Activated T-cell treated with anti-CD3 and anti-CD28 coated beads for 48 hours (primary cell): ENCODE results near the gene DYTN.
"Not testable (repeated sequence)": the region's sequence is repeated elsewhere in the genome, so short reads cannot be mapped to it uniquely, and the experiment has no call there.

ENCODE experiments used
- DNase-seq: peaks from one replicate; pipeline ENCODE4 v3.0.0-alpha.2; 2020; ENCODE audit warnings: low read depth

Gene DYTN, protein sequence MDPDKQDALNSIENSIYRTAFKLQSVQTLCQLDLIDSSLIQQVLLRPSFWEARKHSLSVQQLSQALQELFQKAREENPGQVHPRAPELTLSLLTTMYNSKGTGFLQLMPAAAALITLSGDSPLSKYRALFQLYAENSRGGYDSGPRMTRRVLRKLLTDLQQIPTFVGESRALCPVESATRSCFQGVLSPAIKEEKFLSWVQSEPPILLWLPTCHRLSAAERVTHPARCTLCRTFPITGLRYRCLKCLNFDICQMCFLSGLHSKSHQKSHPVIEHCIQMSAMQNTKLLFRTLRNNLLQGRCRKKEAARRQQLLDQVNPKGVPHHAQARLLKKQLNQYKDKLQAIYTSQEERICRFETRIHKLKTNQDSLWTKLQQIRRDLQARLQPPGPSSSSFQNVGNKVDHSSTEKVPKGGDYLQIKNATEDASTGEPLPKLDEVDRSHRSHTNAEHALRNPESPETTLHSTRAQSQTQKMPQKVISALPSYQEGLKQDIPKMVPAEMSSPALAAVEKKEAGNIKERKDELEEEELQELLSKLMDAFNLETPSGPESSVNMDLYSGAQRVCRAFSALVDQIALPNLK

DNA sequence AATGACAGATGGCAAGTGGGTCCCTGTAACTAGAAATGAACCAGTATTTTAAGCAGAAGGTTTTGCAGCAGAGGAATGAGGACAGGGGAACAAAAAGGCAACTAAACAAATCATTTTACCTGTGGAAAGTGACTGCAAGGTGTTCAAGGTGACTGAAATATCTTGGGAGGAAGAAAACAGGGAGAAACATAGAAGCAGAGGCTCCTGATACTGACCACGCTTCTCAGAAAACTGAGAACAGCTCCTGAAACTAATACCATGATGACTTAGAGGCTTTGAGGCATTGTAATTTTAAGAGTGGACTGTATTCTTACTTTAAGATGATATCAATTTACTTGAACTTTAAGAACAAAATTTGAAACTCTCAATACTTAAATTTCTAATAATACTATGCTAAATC is at the start of gene DYTN:
Gene DYTN, minus strand, starts transcription at position 101 of the 400 bp plus-strand sequence. CDS start 117 bp downstream, outside the sequence.
- no peak for DNase-seq

DNA sequence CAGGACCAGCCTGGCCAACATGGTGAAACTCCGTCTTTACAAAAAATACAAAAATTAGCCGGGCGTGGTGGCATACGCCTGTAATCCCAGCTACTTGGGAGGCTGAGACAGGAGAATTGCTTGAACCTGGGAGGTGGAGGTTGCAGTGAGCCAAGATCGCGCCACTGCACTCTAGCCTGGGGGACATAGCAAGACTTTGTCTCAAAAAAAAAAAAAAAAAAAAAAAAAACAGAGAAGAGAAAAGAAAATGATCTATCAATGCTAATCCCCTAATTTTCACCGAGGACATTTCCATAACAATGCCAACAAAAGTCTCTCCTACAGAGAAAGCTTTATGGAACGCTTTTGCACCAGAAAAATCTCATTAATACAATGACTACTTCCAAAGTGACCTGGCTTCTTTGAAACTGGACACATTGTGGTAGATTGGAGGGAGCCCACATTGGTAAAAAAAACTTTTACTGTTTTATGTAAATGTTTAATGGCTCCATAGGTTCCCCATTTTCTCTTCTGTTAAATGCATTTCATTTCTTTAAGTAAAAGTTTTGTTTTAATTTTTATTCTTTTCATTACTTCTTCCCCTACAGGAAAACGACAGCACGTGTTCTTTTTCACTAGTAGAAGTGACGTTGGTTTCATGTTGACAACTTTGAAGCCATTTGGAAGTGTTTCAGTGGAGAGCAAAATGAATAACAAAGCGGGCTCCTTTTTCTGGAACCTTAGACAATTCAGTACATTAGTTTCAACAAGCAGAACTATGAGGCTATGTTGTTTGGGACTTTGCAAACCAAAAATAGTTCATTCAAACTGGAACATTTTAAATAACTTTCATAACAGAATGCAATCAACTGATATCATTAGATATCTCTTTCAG is 48.1 kb upstream of the DYTN start:
- DNase-seq = no peak

DNA sequence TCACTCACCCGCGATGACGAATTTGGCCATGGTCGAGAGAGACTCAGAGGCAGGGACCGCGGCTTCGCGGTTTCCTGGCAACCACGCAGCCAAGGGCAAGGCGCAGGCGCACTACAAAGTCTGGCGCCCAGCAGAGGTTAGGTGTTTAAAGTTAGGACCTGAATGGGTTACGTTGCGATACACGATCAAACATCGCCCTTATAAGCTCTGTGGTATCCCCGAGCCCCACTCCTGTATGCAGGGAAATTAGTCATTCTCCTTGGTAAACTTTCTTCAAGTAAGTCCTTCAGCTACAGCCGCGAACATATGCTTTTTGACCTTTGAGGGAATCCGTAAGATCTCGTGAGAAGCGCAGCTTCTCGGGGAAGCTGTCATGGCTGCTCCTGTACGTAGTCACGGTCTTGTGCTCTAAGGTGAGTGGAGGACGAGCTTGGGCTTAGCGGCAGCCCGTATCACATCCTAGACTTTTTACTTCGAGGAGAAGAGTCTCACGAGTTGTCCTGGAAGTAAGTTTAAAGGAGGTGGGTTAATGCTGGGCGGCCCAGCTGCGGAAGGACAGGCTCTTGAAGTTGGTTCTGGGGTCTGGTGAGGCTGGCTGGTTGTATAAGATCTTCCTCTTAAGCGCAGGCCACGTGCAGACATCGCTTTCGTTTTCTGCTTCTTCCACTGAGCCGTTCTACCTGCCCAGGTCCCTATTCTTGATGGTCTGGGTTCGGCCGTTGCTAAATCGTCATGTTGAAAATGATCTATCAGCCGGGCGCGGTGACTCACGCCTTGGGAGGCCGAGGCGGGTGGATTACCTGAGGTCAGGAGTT is 47.3 kb upstream of the DYTN start, which contains the start of the genes FASTKD2 and MDH1B:
Gene FASTKD2, plus strand, starts transcription at position 365 of the 815 bp plus-strand sequence. CDS start 1,088 bp downstream, outside the sequence.
Gene MDH1B, minus strand, starts transcription at position 87 of the 815 bp plus-strand sequence. Its CDS starts 57 bp downstream, at position 30.
- DNase-seq = peak; percentile 83

DNA sequence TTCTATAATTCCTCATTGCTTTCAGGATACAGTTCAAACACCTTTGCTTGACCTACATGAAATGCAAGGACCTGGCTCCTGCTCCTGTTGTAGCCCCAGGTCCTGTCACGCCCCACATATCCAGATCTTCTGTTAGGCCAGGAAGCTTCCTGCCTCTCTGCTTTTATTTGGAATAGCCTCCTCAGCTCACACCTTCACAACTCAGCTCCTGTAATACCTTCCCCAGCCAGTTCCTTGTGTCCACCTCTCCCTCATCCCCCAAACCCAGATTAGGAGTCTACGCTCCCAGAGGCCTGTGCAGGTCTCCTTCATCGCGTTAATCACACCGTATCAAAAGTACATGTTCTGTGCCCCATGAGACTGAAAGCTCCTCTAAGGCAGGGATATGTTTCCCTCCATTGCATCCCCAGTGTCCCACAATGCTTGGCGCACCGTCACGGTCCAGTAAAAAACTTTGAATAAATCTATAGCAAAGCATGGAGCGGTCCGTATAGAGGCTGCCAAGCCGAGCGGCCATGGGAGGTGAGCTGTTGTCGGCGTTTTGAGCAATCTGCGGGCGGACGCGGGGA is 46.6 kb upstream of the DYTN start:
- DNase-seq = no peak

DNA sequence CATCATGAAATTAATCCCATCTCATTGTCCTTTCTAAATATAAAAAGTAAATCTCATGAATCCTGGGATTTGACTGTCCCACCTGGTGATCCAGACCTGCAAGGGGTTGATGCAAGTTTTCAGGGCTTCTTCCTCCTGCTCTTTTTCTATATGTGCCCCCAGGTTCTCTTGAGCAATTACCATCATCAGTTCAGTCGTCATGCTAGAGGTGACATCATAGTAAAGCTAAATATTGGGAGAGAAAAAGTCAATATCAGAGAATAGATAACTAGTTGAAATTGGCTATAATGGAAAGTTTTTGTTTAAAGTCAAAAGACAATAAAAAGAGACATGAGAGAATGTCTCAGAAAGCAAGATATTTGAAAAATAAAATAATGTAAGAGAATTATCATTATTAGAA is 38.6 kb upstream of the DYTN start:
- no peak for DNase-seq

DNA sequence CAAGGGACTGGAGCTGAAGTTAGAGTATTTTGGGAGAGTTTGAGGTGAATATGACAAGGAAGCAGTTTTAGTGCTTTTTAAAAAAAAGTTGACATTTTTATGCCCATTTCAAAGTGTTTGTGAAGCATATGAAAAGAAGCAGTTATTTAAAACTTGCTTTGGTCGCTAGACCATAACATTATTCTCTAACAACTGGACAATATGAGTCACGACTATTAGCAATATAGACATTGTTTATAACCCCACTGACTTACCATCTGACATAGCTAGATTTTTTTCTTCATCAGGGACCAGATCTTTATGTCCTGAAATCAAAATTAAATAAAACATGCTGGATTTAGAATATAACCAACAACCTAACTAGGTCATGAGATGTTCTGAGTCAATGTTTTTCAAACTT is 22.6 kb upstream of the DYTN start:
- no peak for DNase-seq

DNA sequence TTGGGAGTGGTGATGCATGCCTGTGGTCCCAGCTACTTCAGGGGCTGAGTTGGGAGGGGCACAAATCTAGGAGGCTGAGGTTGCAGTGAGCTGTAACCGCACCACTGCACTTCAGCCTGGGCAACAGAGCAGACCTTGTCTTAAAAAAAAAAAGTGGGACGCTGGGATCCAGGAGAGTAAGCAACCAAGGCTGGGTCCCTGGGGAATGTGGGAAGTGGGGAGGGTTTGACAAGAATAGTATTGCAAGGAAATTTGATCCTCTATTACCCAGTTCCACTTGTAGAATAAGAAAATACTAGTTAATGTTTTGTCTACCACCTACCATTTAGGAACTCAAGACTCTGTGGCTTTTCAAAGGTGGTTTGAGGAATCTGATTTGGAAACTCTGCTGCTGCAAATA is 21.1 kb upstream of the DYTN start:
- DNase-seq = no peak

DNA sequence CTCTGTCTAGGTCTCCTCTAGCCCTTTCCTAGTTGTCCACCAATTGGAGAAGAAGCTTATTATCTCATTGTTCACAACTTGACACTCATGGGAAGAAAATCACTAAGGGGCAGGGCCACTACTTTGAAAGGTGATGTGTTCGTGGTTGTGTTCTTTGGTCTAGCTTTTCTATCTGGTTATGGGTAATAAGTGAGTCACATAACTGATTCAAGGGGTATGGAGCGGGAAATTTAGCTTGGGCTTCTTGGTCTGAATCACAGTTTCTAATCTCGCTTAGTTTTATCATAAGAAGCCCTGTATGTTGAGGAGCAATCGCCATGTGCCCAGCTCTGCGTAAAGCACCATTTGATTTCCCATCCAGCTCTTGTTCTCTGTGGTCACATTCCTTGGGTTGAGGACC is 18.7 kb upstream of the DYTN start:
- no peak for DNase-seq

DNA sequence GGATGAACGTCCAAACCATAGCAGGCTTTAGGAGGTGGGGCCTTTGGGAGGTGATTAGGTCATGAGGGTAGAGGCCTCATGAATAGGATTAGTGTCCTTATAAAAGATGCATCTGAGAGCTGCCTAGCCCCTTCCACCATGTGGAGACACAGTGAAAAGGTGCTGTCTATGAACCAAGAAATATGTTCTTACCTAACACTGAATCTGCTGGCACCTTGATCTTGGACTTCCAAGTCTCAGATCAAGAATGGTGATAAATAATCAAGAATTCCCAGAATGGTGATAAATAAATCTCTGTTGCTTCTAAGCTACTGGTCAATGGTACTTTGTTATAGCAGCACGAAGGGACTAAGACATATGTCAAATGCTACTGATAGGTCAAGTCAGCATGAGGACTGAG is 15.1 kb upstream of the DYTN start:
- DNase-seq = no peak

DNA sequence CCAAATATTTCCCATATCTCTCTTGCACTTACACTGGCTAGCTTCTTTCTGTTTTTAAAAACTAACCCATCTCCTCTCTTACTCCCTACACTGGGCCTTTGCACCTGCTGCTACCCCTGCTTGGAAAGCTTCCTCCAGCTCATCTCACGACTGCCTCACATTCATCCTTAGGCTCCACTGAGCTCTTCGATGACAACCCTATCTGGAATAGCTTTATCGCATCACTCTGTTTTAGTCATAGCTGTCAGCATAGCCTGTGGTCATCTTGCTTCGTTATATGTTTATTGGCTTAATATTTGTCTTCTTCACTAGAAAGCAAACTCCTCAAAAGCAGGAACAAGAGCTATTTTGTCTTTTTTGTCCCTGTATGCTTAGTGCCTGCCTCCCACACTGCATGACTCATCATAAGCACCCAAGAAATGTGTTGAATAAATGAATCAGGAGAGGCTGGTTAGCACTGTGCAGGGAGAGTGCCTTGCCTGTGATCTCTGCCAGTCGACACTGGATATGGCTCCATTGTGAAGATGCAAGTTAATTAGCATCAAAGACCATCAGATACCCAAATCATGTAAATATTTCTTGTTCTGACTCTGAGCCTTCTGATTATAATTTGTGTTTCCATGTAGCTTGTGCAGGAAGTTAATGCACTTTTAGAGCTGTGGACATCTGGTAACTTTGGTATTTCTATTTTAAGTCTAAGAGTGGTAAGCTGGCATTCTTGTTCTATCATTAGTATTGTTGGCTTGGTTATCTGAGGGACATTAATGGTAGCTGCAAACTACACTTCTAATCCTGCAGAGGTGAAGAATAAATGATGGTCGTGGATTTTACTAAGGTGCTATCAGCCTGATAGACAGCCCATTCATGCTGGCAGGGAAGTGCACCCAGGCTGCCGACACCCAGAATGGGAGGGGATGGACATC is 10.3 kb upstream of the DYTN start:
- DNase-seq = no peak

DNA sequence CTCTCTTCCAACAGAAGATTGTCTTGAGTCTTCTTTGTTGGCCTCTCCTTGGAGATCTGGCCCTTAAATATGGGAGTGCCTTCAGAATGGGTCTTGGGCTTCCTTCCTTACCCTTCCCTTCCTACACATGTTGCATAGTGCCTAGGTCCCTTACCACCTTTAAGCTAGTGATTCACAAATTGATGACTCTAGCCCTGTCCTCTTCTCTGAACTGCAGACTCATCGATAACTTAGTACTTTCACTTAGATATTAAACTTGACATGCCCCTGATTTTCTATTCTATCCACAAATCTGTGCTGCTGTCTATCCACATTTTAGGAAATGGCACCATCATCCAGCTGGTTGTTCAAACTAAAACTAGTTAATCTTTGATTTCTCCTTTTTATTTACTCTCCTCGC is 9.1 kb upstream of the DYTN start:
- no peak for DNase-seq

DNA sequence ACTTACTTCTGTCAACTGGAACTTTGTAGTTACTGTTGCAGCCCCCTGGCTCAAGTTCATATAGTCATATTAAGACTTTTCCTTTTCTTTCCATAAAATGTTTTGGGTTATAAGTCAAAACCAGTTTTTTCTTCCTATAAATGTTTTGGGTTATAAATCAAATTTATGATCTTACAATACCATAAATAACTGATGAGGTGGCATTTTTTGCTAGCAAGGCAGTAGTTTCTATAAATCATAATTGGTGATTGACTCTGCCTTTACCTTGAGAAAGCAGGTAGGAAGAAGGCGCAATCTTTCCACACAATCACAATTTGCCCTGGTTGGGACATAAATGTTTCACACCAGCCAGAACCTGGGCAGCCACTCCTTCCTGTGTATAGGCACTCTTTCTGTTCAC is 5.1 kb upstream of the DYTN start:
- DNase-seq = no peak

DNA sequence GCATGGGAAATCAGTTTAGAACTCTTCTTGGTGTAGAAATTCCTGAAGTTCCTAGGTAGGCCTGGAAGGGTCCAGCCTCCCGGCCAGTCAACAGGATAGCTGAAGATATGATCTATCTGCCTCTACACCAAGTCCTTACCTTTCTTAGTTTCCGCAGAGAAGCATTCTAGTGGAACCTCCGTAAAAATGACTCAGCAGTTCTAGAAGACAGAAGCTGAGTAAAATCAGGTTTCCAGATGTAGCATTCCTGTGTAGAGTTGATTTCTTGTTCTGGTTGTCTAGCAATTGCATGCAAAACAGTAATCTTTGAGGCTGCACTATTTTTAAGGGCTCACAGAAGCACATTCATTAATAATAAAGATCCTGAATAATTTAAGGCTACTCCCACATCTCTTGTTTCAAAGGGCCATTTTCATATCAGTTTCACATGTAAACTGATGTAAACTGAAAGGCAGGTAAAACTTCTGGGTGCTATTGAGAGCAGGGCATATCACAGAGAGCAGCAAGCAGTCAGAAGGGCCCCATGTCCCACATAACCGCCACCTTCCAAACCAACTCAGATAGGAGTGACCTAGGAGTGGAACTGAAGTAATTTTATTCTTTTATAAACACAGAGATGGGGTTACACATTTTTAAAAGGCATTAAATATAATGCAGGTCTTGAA is 3.2 kb upstream of the DYTN start:
- DNase-seq = no peak

DNA sequence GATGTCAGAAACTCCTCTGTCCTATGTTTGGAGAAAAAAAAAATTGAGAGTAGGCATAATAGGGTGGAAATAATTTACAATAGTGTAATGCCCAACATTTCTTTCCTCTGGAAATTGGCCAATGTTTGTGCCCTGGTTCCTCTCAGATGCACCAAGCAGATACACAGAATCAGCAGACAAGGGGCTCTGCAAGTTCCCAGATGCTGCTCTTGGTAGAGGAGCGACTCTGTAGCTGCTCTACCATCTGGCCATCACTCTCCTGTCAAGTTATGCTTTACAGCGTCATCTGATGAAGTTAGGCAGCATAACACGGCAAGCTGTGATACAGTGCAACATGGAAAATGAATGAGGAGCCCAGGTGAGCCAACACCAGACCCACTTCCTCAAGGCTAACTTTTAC is 1.6 kb downstream of the DYTN start:
- no peak for DNase-seq

DNA sequence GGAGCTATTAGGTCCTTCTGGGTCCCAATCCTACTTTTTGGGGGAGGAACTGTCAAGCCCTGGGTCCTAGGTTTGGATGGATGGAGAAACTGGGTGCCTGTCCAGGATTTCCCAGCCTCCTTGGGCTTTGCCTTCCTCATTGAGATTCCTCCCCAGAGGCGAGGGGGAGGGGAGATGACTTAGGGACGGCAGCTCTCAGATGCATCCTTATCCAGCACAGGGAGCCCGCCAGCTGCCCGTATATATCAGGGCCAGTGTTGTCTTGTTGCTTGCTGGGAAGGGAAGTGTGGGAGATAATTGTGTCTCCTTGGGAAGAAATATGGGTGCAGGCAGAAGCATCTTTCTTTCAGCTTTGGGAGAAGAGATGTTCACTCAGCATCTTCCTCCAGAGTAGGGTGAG is 3.0 kb downstream of the DYTN start:
- DNase-seq = not testable (repeated sequence)

DNA sequence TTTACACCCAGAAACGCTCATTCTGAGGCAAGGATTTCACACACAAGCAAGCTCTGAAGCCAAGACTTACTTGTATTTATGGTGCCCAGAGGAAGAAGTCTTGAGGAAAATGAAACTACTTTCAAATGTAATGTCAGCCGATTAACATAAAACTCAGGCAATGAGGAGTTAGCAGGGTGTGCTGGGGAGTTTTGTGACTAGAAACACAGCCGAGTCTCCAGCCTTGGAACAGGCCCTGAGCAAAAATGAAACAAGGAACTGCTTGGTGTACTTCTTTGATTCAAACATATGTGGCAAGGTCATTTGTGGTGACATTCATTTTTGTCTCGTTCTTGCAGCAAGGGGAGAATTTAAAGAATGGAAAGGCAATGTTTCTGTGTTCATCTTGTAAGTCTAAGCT is 4.5 kb downstream of the DYTN start:
- no peak for DNase-seq

DNA sequence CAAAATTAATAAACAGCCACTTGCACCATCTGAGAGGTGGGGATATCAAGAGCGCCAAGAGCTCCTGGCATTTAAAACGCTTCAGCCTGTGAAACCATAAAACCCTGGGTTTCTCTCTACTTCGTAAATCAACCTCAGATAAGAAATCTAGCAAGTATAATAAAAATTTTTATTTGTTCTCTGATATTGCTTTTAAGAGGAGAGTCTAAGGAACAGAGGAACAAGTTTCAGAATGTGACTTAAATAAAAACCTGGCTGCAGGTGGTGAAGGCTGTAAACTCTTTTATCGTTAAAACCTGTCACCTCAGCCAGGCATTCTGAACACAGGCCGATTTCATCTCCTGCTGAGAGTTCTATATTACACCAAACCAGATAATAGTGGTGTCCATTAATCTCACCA is 9.9 kb downstream of the DYTN start:
- DNase-seq = no peak

DNA sequence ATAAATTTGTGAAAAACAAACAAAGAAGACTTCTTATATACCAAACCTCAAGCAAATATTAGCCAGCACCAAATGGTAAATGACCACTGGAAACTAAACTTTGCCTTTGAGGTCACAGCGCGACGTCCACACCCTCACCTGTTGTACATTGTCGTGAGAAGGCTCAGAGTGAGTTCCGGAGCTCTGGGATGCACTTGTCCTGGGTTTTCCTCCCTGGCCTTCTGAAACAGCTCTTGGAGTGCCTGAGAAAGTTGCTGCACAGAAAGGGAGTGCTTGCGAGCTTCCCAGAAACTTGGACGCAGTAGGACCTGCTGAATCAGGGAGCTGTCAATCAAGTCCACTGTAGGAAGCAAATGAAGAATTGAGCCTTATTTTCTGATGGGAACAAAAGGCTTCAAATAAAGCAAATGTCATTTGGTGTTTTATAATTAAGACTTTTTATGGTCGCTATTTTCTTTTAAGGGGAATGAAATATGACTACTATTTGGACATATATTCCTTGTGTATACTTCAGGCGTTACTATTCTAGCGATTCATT is 11.0 kb downstream of the DYTN start:
- no peak for DNase-seq

DNA sequence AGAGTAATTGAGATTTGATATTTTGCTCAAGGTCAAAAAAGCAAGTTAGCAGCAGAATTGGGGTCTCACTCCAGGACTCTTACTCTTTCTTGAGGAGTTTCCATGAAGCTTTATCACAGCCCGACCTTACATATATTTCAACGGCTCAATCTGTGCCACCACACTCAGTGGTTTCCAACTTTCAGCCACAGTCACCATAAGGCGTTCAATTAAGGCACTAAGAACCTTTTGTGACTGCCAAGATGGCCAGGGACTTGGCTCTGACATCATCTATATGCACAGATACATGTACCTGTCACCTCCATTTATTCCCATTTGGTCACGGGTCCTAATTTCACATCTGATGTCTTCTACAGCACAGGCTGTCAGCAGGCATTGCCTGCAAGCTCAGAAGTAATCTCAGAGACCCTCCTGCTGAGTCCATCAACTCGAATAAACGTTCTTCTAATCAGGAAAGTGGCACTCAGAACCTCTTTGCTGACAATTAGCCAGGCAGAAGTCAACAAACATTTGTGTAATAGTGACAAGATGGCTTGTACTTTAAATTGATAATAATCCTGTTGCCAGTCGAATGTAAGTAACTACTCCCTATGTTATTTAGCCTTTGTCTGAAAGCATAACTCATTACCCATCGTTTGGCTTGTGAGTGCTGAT is 16.1 kb downstream of the DYTN start:
- DNase-seq = no peak
